Effector memory CD8-positive, alpha-beta T cell (primary cell): Measurements from ENCODE around the gene NQO2.

Experiments used
- ATAC-seq: fragments of 150-1000 bp; cut with Tn5 transposase; replicated peaks from 2 replicates; pipeline ENCODE4 v1.10.0; 2021; ENCODE audit warnings: mild to moderate bottlenecking, moderate library complexity
- DNase-seq, 3 experiments: peaks; one replicate each; pipeline ENCODE4 v3.0.0; 2021
- H3K27ac Mint-ChIP-seq, 2 donors: one replicate each; pipeline ENCODE4 v1.8.0; 2022; ENCODE audit warnings: mild to moderate bottlenecking in 2 of 2, mixed read lengths in 2 of 2, moderate library complexity in 2 of 2
- H3K27me3 Mint-ChIP-seq, 2 donors: one replicate each; pipeline ENCODE4 v1.8.0; 2022; ENCODE audit warnings: mixed read lengths in 2 of 2
- H3K36me3 Mint-ChIP-seq: one replicate; pipeline ENCODE4 v1.8.0; 2022; ENCODE audit warnings: mild to moderate bottlenecking, moderate library complexity, mixed read lengths; ENCODE audit not compliant: insufficient read depth
- H3K4me1 Mint-ChIP-seq, 2 donors: one replicate each; pipeline ENCODE4 v1.8.0; 2022; ENCODE audit warnings: low read depth in 2 of 2, mixed read lengths in 2 of 2
- H3K4me3 Mint-ChIP-seq, 2 donors: one replicate each; pipeline ENCODE4 v1.8.0; 2022; ENCODE audit warnings: mild to moderate bottlenecking in 2 of 2, mixed read lengths in 2 of 2, moderate library complexity in 2 of 2
- H3K9me3 Mint-ChIP-seq, 2 donors: one replicate each; pipeline ENCODE4 v1.8.0; 2022; ENCODE audit warnings: mixed read lengths in 2 of 2
- total RNA-seq, 9 experiments: gene quantifications; one replicate each; lab custom pipeline; 2026; lab: John Stamatoyannopoulos, UW

NQO2 gene
- total RNA-seq = 5.4 to 49.3 (median 27.1) reads per million in 9 experiments

DNA sequence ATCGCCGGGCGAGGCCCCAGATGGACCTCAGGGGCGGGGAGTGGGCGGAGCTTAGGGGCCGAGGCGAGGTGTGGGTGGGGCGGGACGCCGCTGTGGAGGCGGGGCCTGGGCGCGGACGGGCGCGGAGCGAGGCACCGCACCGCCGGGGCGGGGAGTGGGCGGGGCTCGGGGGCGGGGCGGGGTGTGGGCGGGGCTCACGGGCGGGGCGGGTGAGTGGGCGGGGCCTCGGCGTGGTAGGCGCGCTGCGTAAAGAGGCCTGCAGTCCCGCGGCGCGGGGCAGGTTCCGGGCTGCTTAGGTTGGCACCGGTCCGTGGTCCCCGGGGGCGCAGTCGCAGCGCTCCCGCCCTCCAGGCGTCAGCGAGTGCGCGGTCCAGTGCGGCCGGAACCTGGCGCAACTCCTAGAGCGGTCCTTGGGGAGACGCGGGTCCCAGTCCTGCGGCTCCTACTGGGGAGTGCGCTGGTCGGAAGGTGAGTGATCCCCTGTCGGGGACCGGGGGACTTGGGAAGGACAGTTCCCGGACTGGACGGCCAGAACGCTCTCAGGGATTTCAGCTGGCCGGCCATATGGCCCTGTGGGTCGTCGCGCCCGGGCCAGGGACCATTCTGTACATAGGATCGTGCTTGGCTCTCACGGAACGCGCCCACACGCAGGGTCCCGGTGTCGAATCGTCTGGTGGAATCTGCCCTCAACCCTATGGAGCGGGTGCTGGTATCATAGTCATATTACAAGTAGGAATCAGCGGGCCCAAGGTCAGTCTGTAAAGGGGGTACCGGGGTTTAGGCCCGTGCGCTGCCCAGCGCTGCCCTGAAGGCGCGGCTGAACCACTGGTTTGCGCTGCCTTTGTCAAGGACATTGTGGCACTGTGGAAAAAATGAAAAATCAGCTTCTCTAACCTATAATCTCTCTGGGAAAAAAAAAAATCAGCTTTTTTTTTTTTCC is at the start of gene NQO2:
NQO2 (plus strand) TSS at position 277 of the 940 bp plus-strand sequence. CDS start 6,659 bp downstream, outside the sequence.
- peak; percentile 84 to 86 (median 84) for DNase-seq
- H3K9me3 Mint-ChIP-seq = no peaks in the 10 kb centered on the region
- peak; percentile 75 for ATAC-seq
- H3K4me3 Mint-ChIP-seq = peak within 1 kb of the TSS; percentile 88 to 89
- peaks cover 21% of the 10 kb centered on the region for H3K36me3 Mint-ChIP-seq
- peaks cover 18 to 20% of the 10 kb centered on the region in 2 donors for H3K4me1 Mint-ChIP-seq
- H3K27me3 Mint-ChIP-seq = no peaks in the 10 kb centered on the region
- H3K27ac Mint-ChIP-seq = peak within 1 kb of the TSS; percentile 79 to 85

DNA sequence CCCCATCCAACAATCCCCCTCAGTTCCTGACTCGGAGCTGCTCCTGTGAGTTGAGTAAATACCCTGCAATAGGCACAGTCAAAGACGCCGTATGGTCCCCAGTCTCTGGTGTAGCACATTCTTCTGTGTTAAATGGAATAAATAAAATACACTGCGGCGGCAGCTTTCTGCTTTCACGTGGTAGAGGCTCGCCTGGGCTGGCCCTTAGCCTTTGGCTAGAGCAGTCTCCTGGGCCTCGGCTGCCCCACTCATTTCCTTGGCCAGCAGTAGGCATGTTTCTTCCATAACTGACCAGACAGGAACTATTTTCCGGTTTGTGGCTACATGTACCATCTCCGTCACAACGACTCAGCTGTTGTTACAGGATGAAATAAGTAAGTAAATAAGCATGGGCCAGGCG is 49.0 kb upstream of the NQO2 start:
- no peaks in the 10 kb centered on the region for H3K27me3 Mint-ChIP-seq
- ATAC-seq (no peak), DNase-seq (no peak)
- no peaks in the 10 kb centered on the region for H3K9me3 Mint-ChIP-seq
- peaks cover 10% of the 10 kb centered on the region for H3K36me3 Mint-ChIP-seq
- H3K4me1 Mint-ChIP-seq = peaks cover 0 to 14% of the 10 kb centered on the region in 2 donors
- H3K4me3 Mint-ChIP-seq = no peak overlapping the region
- H3K27ac Mint-ChIP-seq = no peak overlapping the region

DNA sequence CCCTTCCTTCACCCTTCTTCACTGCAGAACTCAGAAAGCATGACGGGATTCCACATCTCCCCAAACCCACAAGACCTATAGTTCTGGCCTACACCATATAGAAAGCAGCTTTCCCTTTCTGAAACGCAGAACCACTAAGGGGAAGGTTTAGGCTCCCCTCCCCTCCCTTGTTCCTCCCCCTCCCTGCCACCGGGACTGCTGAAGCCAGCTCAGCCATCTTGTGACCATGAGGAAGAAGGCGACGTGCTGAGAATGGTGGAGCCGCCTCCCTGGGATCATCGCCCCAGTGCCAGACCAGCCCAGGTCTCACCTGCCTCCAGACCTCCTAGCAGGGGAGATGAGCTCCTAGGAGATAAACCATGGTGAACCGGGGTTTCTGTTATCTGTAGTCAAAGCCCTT is 48.0 kb upstream of the NQO2 start:
- peaks cover 13% of the 10 kb centered on the region for H3K36me3 Mint-ChIP-seq
- ATAC-seq (no peak), DNase-seq (no peak)
- peaks cover 0 to 14% of the 10 kb centered on the region in 2 donors for H3K4me1 Mint-ChIP-seq
- peak overlapping the region in 1 of 2 donors; percentile 51 for H3K4me3 Mint-ChIP-seq
- H3K27ac Mint-ChIP-seq = peak overlapping the region in 1 of 2 donors; percentile 49
- no peaks in the 10 kb centered on the region for H3K27me3 Mint-ChIP-seq
- H3K9me3 Mint-ChIP-seq = no peaks in the 10 kb centered on the region

GRCh38 chr6:2952557-2953095 is 47.1 kb upstream of the NQO2 start:
- peaks cover 0 to 14% of the 10 kb centered on the region in 2 donors for H3K4me1 Mint-ChIP-seq
- DNase-seq (peak; percentile 57 to 61 (median 59)), ATAC-seq (peak; percentile 95)
- H3K4me3 Mint-ChIP-seq = peak overlapping the region; percentile 58 to 75
- H3K36me3 Mint-ChIP-seq = peaks cover 13% of the 10 kb centered on the region
- no peaks in the 10 kb centered on the region for H3K9me3 Mint-ChIP-seq
- H3K27ac Mint-ChIP-seq = peak overlapping the region in 1 of 2 donors; percentile 49
- no peaks in the 10 kb centered on the region for H3K27me3 Mint-ChIP-seq

DNA sequence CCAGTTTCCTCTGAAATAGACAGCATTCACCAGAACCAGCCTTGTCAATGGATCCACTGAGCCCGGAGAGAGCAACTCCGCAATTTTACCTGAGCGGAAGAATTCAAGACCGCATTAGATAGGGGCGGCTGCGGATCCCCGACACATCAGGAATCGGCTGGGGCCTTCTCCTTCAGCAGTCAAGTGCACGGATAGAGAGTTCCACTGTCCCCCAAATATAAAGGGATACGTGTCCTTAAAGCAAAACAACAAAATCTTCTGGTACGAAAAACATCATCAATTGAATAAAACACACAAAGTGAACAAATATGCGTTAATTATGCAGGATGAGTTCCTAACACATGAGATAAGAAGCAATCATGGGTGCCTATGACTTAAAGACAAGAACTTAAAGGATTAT is 46.6 kb upstream of the NQO2 start:
- ATAC-seq (no peak), DNase-seq (no peak)
- H3K27me3 Mint-ChIP-seq = no peaks in the 10 kb centered on the region
- no peaks in the 10 kb centered on the region for H3K9me3 Mint-ChIP-seq
- peaks cover 0 to 14% of the 10 kb centered on the region in 2 donors for H3K4me1 Mint-ChIP-seq
- H3K36me3 Mint-ChIP-seq = peaks cover 13% of the 10 kb centered on the region
- H3K27ac Mint-ChIP-seq = no peak overlapping the region
- H3K4me3 Mint-ChIP-seq = no peak overlapping the region

GRCh38 chr6:2956930-2957685 is 42.6 kb upstream of the NQO2 start:
- Mint-ChIP-seq H3K9me3 (no peaks in the 10 kb centered on the region), H3K4me3 (no peak overlapping the region), H3K27me3 (no peaks in the 10 kb centered on the region), H3K36me3 (peaks cover 12% of the 10 kb centered on the region), H3K27ac (peak overlapping the region in 1 of 2 donors; percentile 28), H3K4me1 (peaks cover 0 to 14% of the 10 kb centered on the region in 2 donors)
- ATAC-seq (no peak), DNase-seq (no peak)

DNA sequence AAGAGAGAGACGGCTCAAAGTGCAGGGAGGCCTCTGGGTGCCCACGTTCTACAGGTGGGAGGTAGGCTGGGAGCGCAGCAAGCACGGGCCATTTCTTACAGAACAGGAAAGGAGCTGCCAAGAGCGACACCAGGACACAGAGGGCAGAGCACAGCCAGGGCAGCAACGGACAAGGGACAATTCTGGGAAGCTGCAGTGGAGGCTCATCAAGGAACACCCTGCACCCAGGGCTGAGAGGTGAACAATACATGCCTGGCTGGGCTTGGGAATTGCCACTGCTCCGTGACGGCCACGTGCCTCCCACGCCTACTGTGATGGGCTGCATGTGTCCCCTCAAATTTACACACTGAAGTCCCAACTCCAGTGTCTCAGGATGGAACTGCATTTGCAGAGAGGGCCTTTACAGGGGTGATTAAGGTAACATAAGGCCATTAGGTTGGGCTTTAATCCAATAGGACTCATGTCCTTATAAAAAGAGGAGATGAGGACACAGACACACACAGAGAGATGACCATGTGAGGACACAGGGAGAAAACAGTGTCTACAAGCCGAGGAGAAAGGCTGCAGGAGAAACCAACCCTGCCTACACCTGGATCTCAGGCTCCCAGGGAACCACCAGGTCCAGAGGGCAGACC is 41.9 kb upstream of the NQO2 start:
- no peaks in the 10 kb centered on the region for H3K27me3 Mint-ChIP-seq
- H3K36me3 Mint-ChIP-seq = peaks cover 12% of the 10 kb centered on the region
- H3K4me1 Mint-ChIP-seq = peaks cover 2 to 9% of the 10 kb centered on the region in 2 donors
- DNase-seq = no peak
- H3K9me3 Mint-ChIP-seq = no peaks in the 10 kb centered on the region
- H3K4me3 Mint-ChIP-seq = no peak overlapping the region
- H3K27ac Mint-ChIP-seq = peak overlapping the region in 1 of 2 donors; percentile 28
- no peak for ATAC-seq

DNA sequence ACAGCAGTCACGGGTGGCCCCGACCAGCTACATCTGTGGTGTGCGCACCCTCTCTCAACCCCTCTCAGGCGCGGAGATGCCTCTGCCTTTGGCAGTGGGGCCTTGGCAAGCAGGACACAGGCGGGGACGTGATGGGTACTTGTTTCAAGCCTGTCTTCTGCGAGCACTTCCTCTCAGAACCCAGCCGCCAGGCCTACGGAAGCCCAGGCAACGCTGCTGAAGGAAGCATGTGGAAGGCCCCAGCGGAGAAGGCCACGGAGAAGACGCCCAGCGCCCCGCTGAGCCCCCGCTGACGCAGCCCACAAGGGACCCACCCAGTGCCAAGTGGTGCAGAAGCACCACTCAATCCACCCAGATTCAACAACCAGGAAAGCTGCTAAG is 41.4 kb upstream of the NQO2 start:
- Mint-ChIP-seq H3K9me3 (no peaks in the 10 kb centered on the region), H3K27ac (no peak overlapping the region), H3K4me3 (no peak overlapping the region), H3K27me3 (no peaks in the 10 kb centered on the region), H3K4me1 (peaks cover 5% of the 10 kb centered on the region in 2 donors), H3K36me3 (peaks cover 12% of the 10 kb centered on the region)
- ATAC-seq (no peak), DNase-seq (no peak)

GRCh38 chr6:2958776-2959175 is 40.9 kb upstream of the NQO2 start:
- peaks cover 10% of the 10 kb centered on the region for H3K36me3 Mint-ChIP-seq
- H3K4me3 Mint-ChIP-seq = no peak overlapping the region
- H3K27me3 Mint-ChIP-seq = no peaks in the 10 kb centered on the region
- no peaks in the 10 kb centered on the region for H3K9me3 Mint-ChIP-seq
- peaks cover 5 to 9% of the 10 kb centered on the region in 2 donors for H3K4me1 Mint-ChIP-seq
- DNase-seq (no peak), ATAC-seq (no peak)
- H3K27ac Mint-ChIP-seq = no peak overlapping the region

GRCh38 chr6:2959909-2960719 is 39.6 kb upstream of the NQO2 start:
- Mint-ChIP-seq H3K27ac (peak overlapping the region; percentile 12 to 52), H3K4me3 (no peak overlapping the region), H3K4me1 (peaks cover 5 to 11% of the 10 kb centered on the region in 2 donors), H3K36me3 (peaks cover 9% of the 10 kb centered on the region), H3K27me3 (no peaks in the 10 kb centered on the region), H3K9me3 (no peaks in the 10 kb centered on the region)
- DNase-seq (no peak), ATAC-seq (no peak)

GRCh38 chr6:2960935-2961334 is 38.8 kb upstream of the NQO2 start:
- Mint-ChIP-seq H3K9me3 (no peaks in the 10 kb centered on the region), H3K4me3 (no peak overlapping the region), H3K36me3 (peaks cover 9% of the 10 kb centered on the region), H3K27me3 (no peaks in the 10 kb centered on the region), H3K27ac (no peak overlapping the region), H3K4me1 (peaks cover 5 to 11% of the 10 kb centered on the region in 2 donors)
- DNase-seq (no peak), ATAC-seq (no peak)

DNA sequence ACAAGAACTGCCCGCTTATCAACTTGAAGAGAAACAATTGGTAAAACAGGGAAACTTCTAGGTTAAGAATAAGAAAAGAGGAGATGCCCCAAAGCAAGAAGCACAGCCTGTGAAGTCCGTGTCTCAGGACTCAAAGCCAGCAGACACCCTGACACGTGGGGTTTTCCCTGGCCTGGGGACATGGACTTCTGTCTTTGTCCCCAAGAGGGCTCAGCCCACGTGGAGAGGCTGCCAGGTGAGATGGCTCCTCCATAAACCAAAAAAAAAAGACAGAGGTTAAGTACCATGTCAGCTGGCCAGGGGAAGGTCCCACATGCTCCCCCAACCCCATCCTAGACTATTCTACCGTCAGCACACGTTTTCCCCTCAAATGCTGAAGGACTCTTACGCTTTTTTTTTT is 38.2 kb upstream of the NQO2 start:
- DNase-seq = no peak
- peaks cover 6% of the 10 kb centered on the region for H3K36me3 Mint-ChIP-seq
- no peak overlapping the region for H3K4me3 Mint-ChIP-seq
- ATAC-seq = no peak
- peak overlapping the region in 1 of 2 donors; percentile 35 for H3K27ac Mint-ChIP-seq
- H3K9me3 Mint-ChIP-seq = no peaks in the 10 kb centered on the region
- H3K27me3 Mint-ChIP-seq = no peaks in the 10 kb centered on the region
- H3K4me1 Mint-ChIP-seq = peaks cover 5 to 11% of the 10 kb centered on the region in 2 donors
